NCI-H774 (cell line): ENCODE data around the gene COG8.
"Not testable (repeated sequence)": the region's sequence is repeated elsewhere in the genome, so short reads cannot be mapped to it uniquely, and the experiment has no call there.

Experiments used
- DNase-seq: peaks from one replicate; lab custom pipeline; 2025; lab: John Stamatoyannopoulos, UW

The COG8 gene

GRCh38 chr16:69318911-69319289, 20.5 kb downstream of the COG8 start:
- DNase-seq, result no peak

- DNase-seq, result no peak
These were observed 21.0 kb downstream of the COG8 start for GRCh38 chr16:69318177-69318910.

GRCh38 chr16:69316595-69317034, 22.7 kb downstream of the COG8 start:
- DNase-seq, result no peak

GRCh38 chr16:69315486-69316311, 23.7 kb downstream of the COG8 start:
- no peak for DNase-seq

GRCh38 chr16:69314534-69314933, 24.8 kb downstream of the COG8 start:
- DNase-seq, result no peak

- DNase-seq, result no peak
These were observed 25.9 kb downstream of the COG8 start for GRCh38 chr16:69313469-69313868.

GRCh38 chr16:69311533-69312387, 27.6 kb downstream of the COG8 start:
- DNase-seq, result no peak

- peak; percentile 76 for DNase-seq
These were observed 28.5 kb downstream of the COG8 start, which contains the start of gene VPS4A for GRCh38 chr16:69310653-69311532. TSS of gene VPS4A (plus strand) at chr16:69311350. CDS start at chr16:69311512, 162 bp downstream.

GRCh38 chr16:69309316-69309715, 30.0 kb downstream of the COG8 start:
- no peak for DNase-seq

- DNase-seq, result no peak
These were observed 31.5 kb downstream of the COG8 start for GRCh38 chr16:69307856-69308255.

- DNase-seq, result no peak
These were observed 32.3 kb downstream of the COG8 start for GRCh38 chr16:69307091-69307490.

GRCh38 chr16:69306031-69306430, 33.3 kb downstream of the COG8 start:
- DNase-seq, result no peak

GRCh38 chr16:69302301-69302700, 37.1 kb downstream of the COG8 start:
- no peak for DNase-seq

- no peak for DNase-seq
These were observed 37.5 kb downstream of the COG8 start for GRCh38 chr16:69301861-69302260.

GRCh38 chr16:69301187-69301586, 38.2 kb downstream of the COG8 start:
- no peak for DNase-seq

- DNase-seq, result no peak
These were observed 41.1 kb downstream of the COG8 start for GRCh38 chr16:69298261-69298660.

GRCh38 chr16:69296771-69297170, 42.6 kb downstream of the COG8 start:
- DNase-seq, result not testable (repeated sequence)

- DNase-seq, result no peak
These were observed 45.3 kb downstream of the COG8 start for GRCh38 chr16:69294051-69294450.

- DNase-seq, result no peak
These were observed 46.0 kb downstream of the COG8 start for GRCh38 chr16:69293401-69293800.

- not testable (repeated sequence) for DNase-seq
These were observed 47.7 kb downstream of the COG8 start for GRCh38 chr16:69291657-69292056.
